ENCODE results near the gene ESR2. TPM values are rescaled to one million over a fixed set of nuclear protein-coding genes. Genes with fewer than 3 reads are reported as not detected.
A peak's percentile ranks its signal among the peaks of the same experiment; 100 is the strongest.
"Not testable (repeated sequence)": the region's sequence is repeated elsewhere in the genome, so short reads cannot be mapped to it uniquely, and the experiment has no call there.

ESR2 gene
- 1 to 10 TPM in 4 of 8 experiments, under 1 TPM in 4; 0.31 to 2.1 (median 1.3) TPM for total RNA-seq

DNA sequence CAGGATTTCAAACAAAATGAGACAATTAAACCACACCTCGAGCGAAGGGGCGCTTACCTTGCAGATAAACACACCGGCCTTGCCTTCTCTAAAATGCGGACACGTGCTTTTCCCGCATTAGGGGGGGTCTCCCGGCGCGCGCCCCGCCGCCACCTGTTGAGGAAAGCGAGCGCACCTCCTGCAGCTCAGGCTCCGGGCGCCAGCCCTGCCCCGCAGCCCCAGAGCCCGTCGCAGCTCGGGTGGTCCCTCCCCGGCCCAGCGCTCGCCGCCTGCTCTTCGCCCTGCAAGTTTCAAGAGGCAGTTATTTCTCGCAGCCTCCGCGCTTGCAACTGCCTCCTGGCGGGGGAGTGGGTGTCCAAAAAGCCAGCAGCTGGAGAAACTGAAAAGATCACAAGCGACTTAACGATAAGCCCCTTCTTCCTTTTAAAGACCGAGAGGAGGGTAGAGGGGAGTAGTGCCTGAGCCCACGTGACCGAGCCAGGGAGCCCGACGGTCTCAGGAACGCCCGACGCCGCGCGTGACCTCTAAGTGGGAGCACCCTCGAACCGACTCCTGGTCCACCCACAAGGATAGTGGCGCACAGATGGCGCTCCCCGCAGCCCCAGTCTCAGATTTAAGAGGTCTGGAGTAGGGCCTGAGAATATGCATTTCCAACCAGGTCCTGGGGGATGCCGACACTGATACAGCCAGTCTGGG, at the start of gene ESR2:
Gene ESR2 (minus strand): TSS at position 396 of the 696 bp plus-strand sequence. CDS start 11,386 bp downstream, outside the sequence.
- peak; percentile 59 to 79 (median 65) for ATAC-seq (replicated peaks in 6 of 8)
- 0 to 4% (median 4%) methylated on average over 1 to 27 of the region's 49 CpGs; no CpG with 5 or more reads in 6 of the 10 experiments for WGBS, 10 experiments
- H3K27ac ChIP-seq = no peak within 1 kb of the TSS
- peak within 1 kb of the TSS; percentile 6 to 25 (median 15) for H3K4me3 ChIP-seq
- peaks cover 0 to 3% of the 10 kb centered on the region in 2 donors for H3K4me1 ChIP-seq (replicated peaks in 1 of 2)
- in situ Hi-C loops (cut with MboI; ENCODE audit: low pct_unique_long_range_greater_than_20kb in 2 of 9, low sequenced_read_pairs in 9 of 9, unreplicated experiment in 9 of 9) = loop anchor here in 2 of 9 experiments (10.0 to 25.0 kb wide), 2 partner anchors 257 to 499 kb away; no protein-coding TSS in a partner anchor

DNA sequence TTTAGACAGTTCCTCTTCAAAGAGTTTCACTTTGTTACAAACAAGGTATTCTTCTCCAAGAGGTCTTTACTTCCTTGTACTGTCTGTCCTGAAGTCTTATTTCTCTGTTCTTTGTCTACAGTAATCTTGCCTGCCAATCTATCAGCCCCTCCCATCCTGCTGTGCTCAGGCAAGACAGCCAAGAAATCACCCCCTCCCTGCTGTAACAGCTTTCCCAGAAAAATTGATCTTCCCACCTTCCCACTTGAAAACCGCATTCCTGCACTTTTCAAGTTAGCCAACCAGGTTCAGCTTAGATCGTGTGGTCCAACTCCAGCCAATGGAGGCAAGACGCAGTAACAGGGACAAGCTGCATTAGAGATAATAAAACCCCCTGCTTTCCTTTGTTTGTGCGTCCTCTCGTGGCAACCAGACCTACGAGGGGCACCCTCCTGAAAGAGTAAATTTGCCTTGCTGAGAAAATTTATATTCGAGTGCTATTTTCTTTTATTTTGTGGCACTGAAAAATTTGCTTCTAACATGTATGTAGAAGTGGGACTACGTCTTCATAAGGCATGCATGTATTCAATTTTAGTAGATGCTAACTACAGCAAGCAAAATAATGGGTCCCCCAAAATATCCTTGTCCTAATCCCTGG, 46.5 kb upstream of the ESR2 start:
- WGBS, 10 experiments = 80 to 100% (median 88%) methylated on average over 1 to 8 of the region's 8 CpGs; no CpG with 5 or more reads in 1 of the 10 experiments
- in situ Hi-C loops (cut with MboI; ENCODE audit: low pct_unique_long_range_greater_than_20kb in 2 of 9, low sequenced_read_pairs in 9 of 9, unreplicated experiment in 9 of 9) = loop anchor here in 1 of 9 experiments (10.0 kb wide), 1 partner anchor 144 kb away; no protein-coding TSS in a partner anchor
- no peak overlapping the region for H3K27ac ChIP-seq
- H3K4me1 ChIP-seq (replicated peaks in 1 of 2) = peaks cover 7 to 19% of the 10 kb centered on the region in 2 donors
- H3K4me3 ChIP-seq = no peak overlapping the region
- ATAC-seq (replicated peaks in 6 of 8) = no peak

DNA sequence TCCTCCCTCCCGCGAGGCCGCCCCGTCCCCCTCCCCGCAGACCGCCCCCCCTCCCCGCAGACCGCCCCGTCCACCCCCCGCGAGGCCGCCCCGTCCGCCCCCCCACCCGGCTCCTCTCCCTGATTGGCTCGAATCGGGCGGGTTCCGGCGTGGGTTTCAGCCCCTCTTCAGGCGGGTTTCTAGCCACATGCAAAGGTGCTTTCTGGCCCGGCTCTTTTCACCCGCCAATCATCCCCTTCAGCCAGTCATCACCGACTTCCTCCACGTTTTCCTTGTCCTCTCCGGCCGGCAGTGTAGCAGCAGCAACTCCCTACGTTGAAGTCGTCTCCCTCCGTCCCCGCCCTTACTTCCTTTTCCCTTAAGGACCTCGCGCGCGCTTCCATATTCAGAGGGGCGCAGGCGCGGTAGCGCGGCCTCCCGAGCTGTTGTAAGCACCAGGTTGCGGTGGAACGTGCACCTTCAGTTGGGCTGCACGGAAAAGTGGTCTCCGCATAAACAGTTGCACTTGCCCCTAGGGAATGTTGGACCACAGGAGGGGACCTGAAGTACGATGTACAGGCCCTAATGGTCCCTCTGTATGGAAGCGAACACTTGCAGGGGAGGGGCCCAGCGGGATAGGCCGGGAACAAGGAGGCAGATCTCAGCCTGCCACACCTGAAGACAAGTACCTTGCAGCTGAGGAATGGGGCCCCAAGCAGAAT, 44.6 kb upstream of the ESR2 start:
- H3K4me3 ChIP-seq = peak overlapping the region; percentile 49 to 80 (median 66)
- in situ Hi-C loops (cut with MboI; ENCODE audit: low pct_unique_long_range_greater_than_20kb in 2 of 9, low sequenced_read_pairs in 9 of 9, unreplicated experiment in 9 of 9) = no loop called here
- WGBS, 10 experiments = 0 to 10% (median 0%) methylated on average over 1 to 16 of the region's 49 CpGs; no CpG with 5 or more reads in 4 of the 10 experiments
- peaks cover 7 to 19% of the 10 kb centered on the region in 2 donors for H3K4me1 ChIP-seq (replicated peaks in 1 of 2)
- ATAC-seq (replicated peaks in 6 of 8) = peak; percentile 86 to 92 (median 88)
- H3K27ac ChIP-seq = peak overlapping the region; percentile 84 to 87

DNA sequence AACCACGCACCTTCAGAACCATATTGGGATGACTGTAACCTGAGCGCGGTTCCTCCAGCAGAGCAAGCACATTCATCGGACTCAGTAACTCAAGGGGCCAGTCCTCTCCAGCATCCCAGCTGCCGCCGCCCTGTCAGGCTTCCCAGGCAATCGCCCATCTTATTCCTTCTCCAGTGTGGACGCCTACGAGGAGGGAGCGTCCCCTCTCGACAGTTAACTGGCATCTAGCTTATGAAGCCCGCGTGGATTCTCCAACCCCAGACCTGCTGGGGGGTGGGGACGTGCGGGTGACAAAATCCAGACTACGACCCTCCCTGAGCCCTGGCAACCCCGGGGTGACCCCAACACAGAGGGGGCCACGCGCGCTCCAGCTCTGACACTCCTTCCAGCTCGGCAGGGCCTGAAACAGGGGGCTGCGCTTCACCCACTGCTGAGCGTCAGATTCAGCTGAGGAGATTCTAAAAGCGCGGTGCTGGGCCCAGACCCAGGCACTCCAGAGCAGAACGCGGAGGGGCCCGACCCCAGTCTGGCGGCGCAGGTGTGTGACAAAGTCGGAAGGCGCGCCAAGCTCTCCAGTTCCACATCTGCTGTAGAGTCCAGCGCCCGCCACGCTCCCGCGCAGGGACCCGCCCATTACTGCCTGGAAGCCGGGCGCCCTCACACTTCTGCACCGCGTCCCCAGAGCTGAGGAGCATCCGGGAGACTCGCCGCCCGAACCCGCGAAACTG, 43.9 kb upstream of the ESR2 start:
- in situ Hi-C loops (cut with MboI; ENCODE audit: low pct_unique_long_range_greater_than_20kb in 2 of 9, low sequenced_read_pairs in 9 of 9, unreplicated experiment in 9 of 9) = no loop called here
- ATAC-seq (replicated peaks in 6 of 8) = peak; percentile 75 to 85 (median 83)
- H3K4me3 ChIP-seq = peak overlapping the region; percentile 49 to 80 (median 66)
- 0 to 28% (median 0%) methylated on average over 1 to 25 of the region's 49 CpGs; no CpG with 5 or more reads in 1 of the 10 experiments for WGBS, 10 experiments
- peak overlapping the region; percentile 82 to 87 for H3K27ac ChIP-seq
- H3K4me1 ChIP-seq (replicated peaks in 1 of 2) = peaks cover 7 to 19% of the 10 kb centered on the region in 2 donors

DNA sequence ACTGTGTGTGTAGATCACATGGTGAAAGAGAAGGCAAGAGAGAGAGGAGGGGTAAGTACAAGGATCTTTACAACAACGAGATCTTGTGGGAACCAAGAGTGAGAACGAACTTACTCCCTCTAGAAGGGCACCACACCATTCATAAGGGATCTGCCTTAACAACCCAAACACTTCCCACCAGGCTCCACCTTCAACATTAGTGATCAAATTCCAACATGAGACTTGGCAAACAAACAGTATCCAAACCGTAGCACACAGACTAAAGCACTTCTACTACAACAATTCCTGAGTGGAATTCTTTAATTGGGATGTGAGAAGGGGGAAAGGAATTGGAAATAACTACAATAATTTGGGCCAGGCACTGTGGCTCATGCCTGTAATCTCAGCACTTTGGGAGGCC, 35.0 kb upstream of the ESR2 start:
- Histone ChIP-seq H3K4me1 (replicated peaks in 1 of 2) (no peaks in the 10 kb centered on the region), H3K27ac (no peak overlapping the region), H3K4me3 (no peak overlapping the region)
- 39 to 100% (median 76%) methylated on average over 1 to 3 of the region's 3 CpGs for WGBS, 10 experiments
- in situ Hi-C loops (cut with MboI; ENCODE audit: low pct_unique_long_range_greater_than_20kb in 2 of 9, low sequenced_read_pairs in 9 of 9, unreplicated experiment in 9 of 9) = no loop called here
- ATAC-seq (replicated peaks in 6 of 8) = no peak

DNA sequence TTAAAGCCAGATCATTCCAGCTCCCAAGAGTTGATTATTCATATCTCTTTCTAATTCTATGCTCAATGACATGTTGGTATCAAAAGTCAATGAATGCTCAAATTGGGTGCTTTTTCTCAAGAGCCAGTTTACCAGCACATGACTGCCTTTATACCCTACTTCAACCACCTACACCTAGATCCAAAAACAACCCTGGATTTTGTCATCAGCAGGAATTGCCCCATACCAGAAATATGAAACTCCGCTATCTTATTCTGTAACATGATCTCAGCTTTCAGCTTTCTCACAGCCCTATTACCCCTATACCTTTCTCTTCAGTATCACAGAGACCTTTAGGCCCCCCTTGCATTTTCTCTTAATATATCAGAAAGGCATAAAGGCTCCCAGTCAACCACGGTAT, 32.3 kb upstream of the ESR2 start:
- ATAC-seq (replicated peaks in 6 of 8) = no peak

DNA sequence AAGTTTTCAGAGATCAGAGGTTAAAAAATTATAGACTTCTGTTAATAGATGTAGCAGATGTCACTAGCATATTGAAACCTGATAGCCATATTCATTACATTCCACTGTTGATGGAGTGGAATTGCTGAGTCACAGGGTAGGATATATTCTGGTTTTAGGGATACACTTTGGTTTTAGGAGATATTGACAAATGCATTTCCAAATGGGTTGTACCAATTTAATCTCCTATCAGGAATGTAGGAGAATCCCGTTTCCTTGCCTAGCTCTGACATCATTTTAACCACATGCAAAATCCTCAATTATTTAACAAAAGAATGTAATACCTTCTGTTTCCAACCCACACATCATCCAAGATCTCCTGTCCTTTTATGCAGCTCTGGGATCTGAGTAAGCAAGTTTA, 30.7 kb upstream of the ESR2 start:
- WGBS, 10 experiments = 0 to 100% (median 56%) methylated on average over 1 of the region's 1 CpG; no CpG with 5 or more reads in 4 of the 10 experiments
- Histone ChIP-seq H3K27ac (no peak overlapping the region), H3K4me1 (replicated peaks in 1 of 2) (no peaks in the 10 kb centered on the region), H3K4me3 (no peak overlapping the region)
- peak in 3 of 8 experiments; percentile 38 to 96 (median 96) for ATAC-seq (replicated peaks in 6 of 8)
- in situ Hi-C loops (cut with MboI; ENCODE audit: low pct_unique_long_range_greater_than_20kb in 2 of 9, low sequenced_read_pairs in 9 of 9, unreplicated experiment in 9 of 9) = loop anchor here in 3 of 9 experiments (25.0 kb wide), 1 partner anchor 313 kb away; no protein-coding TSS in a partner anchor

More for the DNA sequence above, 32.3 kb upstream of the ESR2 start:
- H3K4me3 ChIP-seq = no peak overlapping the region
- in situ Hi-C loops (cut with MboI; ENCODE audit: low pct_unique_long_range_greater_than_20kb in 2 of 9, low sequenced_read_pairs in 9 of 9, unreplicated experiment in 9 of 9) = no loop called here
- H3K27ac ChIP-seq = no peak overlapping the region
- 80 to 100% (median 100%) methylated on average over 1 to 2 of the region's 2 CpGs; no CpG with 5 or more reads in 3 of the 10 experiments for WGBS, 10 experiments
- H3K4me1 ChIP-seq (replicated peaks in 1 of 2) = no peaks in the 10 kb centered on the region

DNA sequence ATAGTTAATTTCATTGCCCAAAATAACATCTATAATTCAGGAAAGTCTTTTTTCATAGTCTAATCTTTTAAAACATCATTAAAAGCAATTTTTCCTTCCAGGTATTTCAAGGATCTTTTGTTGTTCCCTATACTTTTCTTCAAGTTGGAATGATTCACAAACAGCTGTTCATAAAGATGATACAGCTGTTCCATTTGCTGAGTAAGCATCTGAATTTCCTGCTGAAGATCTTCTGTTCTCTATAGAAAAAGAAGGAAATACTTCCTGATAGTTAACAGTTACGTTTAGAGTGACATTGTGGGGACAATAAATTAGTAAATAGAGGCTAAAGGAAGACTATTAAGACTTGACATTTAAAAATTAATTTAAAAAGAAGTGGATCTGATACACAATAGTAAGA, 30.3 kb upstream of the ESR2 start:
- H3K4me3 ChIP-seq = no peak overlapping the region
- no peak overlapping the region for H3K27ac ChIP-seq
- ATAC-seq (replicated peaks in 6 of 8) = peak in 2 of 8 experiments; percentile 43 to 51
- H3K4me1 ChIP-seq (replicated peaks in 1 of 2) = no peaks in the 10 kb centered on the region
- 11 to 92% (median 71%) methylated on average over 1 of the region's 1 CpG; no CpG with 5 or more reads in 1 of the 10 experiments for WGBS, 10 experiments
- in situ Hi-C loops (cut with MboI; ENCODE audit: low pct_unique_long_range_greater_than_20kb in 2 of 9, low sequenced_read_pairs in 9 of 9, unreplicated experiment in 9 of 9) = loop anchor here in 3 of 9 experiments (25.0 kb wide), 1 partner anchor 312 kb away; no protein-coding TSS in a partner anchor

DNA sequence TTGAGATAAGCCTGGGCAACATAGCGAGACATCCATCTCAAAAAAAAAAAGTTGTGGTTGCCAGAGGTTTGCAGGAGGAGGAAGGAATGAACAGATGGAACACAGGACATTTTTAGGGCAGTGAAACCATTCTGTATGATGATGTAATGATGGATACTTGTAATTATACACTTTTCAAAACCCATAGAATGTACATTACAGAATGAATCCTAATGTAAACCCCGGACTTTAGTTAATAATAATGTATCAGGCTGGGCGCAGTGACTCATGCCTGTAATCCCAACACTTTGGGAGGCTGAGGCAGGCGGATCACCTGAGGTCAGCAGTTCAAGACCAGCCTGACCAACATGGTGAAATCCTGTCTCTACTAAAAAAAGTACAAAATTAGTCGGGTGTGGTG, 26.2 kb upstream of the ESR2 start:
- not testable (repeated sequence) for ATAC-seq (replicated peaks in 6 of 8); H3K4me1 ChIP-seq (replicated peaks in 1 of 2); H3K4me3 ChIP-seq; H3K27ac ChIP-seq
- 42 to 100% (median 86%) methylated on average over 1 to 5 of the region's 5 CpGs; no CpG with 5 or more reads in 2 of the 10 experiments for WGBS, 10 experiments
- in situ Hi-C loops (cut with MboI; ENCODE audit: low pct_unique_long_range_greater_than_20kb in 2 of 9, low sequenced_read_pairs in 9 of 9, unreplicated experiment in 9 of 9) = loop anchor here in 3 of 9 experiments (25.0 kb wide), 1 partner anchor 308 kb away; no protein-coding TSS in a partner anchor

DNA sequence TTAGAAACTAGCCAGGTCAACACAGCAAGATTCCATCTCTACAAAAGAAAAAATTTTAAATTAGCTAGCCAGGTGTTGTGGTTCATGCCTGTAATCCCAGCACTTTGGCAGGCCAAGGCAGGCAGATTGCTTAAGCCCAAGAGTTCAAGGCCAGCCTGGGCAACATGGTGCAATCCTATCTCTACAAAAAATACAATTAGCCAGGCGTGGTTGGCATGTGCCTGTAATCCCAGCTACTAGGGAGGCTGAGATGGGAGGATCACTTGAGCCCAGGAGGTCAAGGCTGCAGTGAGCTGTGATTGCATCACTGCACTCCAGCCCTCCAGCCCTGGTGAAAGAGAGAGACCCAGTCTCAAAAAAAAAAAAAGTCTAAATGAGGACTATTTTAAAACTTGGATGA, 24.5 kb upstream of the ESR2 start:
- H3K27ac ChIP-seq; ATAC-seq (replicated peaks in 6 of 8); H3K4me1 ChIP-seq (replicated peaks in 1 of 2); H3K4me3 ChIP-seq: not testable (repeated sequence)
- WGBS, 10 experiments = 13 to 100% (median 61%) methylated on average over 1 of the region's 1 CpG; no CpG with 5 or more reads in 6 of the 10 experiments
- in situ Hi-C loops (cut with MboI; ENCODE audit: low pct_unique_long_range_greater_than_20kb in 2 of 9, low sequenced_read_pairs in 9 of 9, unreplicated experiment in 9 of 9) = loop anchor here in 3 of 9 experiments (25.0 kb wide), 1 partner anchor 306 kb away; no protein-coding TSS in a partner anchor

DNA sequence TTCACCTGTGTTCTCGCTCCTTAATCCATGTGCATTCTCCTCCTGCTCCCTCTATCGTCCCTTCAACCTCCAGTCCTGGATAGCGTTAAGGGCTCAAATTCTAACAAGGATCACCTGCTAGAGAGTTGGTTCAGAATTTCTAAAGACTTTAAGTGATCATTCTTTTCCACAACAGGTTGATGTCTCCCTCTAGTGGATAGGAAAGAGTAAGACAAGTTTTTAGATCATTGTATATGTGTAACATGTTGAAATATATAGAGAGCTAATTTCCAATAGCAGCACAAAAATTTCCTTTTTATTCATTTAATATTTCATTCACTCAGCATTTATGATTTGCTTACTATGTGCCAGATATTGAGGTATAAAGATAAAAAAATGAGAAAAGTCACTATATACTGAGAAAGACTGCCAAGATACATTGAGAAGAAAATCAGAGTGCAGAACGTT, 9.3 kb upstream of the ESR2 start:
- Histone ChIP-seq H3K4me1 (replicated peaks in 1 of 2) (no peaks in the 10 kb centered on the region), H3K27ac (no peak overlapping the region), H3K4me3 (no peak overlapping the region)
- in situ Hi-C loops (cut with MboI; ENCODE audit: low pct_unique_long_range_greater_than_20kb in 2 of 9, low sequenced_read_pairs in 9 of 9, unreplicated experiment in 9 of 9) = loop anchor here in 3 of 9 experiments (10.0 to 25.0 kb wide), 2 partner anchors 291 to 499 kb away; no protein-coding TSS in a partner anchor
- 0 to 50% (median 33%) methylated on average over 1 to 4 of the region's 4 CpGs; no CpG with 5 or more reads in 1 of the 10 experiments for WGBS, 10 experiments
- peak; percentile 32 to 90 (median 65) for ATAC-seq (replicated peaks in 6 of 8)

DNA sequence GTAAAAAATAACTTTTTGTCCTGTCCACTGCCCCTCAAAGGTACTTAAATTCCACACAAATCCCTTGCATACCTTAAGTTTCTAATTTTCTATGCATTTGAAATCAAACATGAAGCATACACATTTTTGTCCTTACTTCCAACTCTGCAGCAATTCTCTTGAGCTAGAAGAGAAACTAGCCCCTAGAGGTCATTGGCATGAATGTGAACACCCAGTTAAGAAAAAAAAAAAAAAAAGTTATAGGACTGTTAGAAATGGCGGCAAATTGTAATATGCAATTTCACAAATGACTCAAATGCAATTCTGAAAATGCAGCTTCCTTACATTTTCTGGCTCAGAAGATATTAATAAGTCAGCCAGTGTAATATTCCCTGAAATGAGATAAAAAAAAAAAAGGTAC, 4.6 kb upstream of the ESR2 start:
- 0 to 100% (median 81%) methylated on average over 1 of the region's 1 CpG for WGBS, 10 experiments
- no peak overlapping the region for H3K27ac ChIP-seq
- ATAC-seq (replicated peaks in 6 of 8) = no peak
- H3K4me1 ChIP-seq (replicated peaks in 1 of 2) = no peaks in the 10 kb centered on the region
- H3K4me3 ChIP-seq = no peak overlapping the region
- in situ Hi-C loops (cut with MboI; ENCODE audit: low pct_unique_long_range_greater_than_20kb in 2 of 9, low sequenced_read_pairs in 9 of 9, unreplicated experiment in 9 of 9) = loop anchor here in 2 of 9 experiments (10.0 to 25.0 kb wide), 2 partner anchors 261 to 504 kb away; no protein-coding TSS in a partner anchor
